Measurements from ENCODE around the gene CFAP251.

- no peak for TF ChIP-seq CTCF (IDR thresholded peaks at IDR 0.05)
- no peak for TF ChIP-seq POLR2A (IDR thresholded peaks at IDR 0.05)
Measured at GRCh38 chr12:121996050-121996944, 77.9 kb downstream of the CFAP251 start.
